SU-DHL-6 (cell line): ENCODE data around the gene N4BP2.

ENCODE experiments used
- EZH2phosphoT487 ChIP-seq: fragments of 200-600 bp; sonication (generic), shearing (Covaris generic); conservative IDR thresholded peaks from 2 replicates; pipeline ENCODE4 v1.6.1; 2018; ENCODE audit warnings: mild to moderate bottlenecking, antibody characterized with exemption, low read length, moderate library complexity, mixed read lengths
- TF ChIP-seq, protein P1 (sequence below): fragments of 200-600 bp; sonication (generic); IDR thresholded peaks from one replicate; pipeline ENCODE4 v1.5.1; 2017; ENCODE audit warnings: antibody characterized with exemption, mild to moderate bottlenecking, low read length, moderate library complexity; ENCODE audit not compliant: insufficient read depth, poor library complexity, severe bottlenecking

DNA sequence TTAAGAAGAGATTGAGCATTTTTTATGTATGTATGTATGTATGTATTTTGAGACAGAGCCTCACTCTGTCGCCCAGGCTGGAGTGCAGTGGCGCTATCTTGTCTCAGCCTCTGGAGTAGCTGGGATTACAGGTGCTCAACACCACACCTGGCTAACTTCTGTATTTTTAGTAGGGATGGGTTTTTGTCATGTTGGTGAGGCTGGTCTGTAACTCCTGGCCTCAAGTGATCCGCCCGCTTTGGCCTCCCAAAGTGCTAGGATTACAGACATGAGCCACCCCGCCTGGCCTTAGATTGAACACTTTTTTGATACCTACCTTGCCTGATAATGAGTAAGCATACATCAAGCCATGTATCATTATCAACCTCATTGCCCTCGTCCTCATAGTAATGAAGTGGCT lies 2.7 kb downstream of the N4BP2 start:
- TF ChIP-seq, protein P1, sequence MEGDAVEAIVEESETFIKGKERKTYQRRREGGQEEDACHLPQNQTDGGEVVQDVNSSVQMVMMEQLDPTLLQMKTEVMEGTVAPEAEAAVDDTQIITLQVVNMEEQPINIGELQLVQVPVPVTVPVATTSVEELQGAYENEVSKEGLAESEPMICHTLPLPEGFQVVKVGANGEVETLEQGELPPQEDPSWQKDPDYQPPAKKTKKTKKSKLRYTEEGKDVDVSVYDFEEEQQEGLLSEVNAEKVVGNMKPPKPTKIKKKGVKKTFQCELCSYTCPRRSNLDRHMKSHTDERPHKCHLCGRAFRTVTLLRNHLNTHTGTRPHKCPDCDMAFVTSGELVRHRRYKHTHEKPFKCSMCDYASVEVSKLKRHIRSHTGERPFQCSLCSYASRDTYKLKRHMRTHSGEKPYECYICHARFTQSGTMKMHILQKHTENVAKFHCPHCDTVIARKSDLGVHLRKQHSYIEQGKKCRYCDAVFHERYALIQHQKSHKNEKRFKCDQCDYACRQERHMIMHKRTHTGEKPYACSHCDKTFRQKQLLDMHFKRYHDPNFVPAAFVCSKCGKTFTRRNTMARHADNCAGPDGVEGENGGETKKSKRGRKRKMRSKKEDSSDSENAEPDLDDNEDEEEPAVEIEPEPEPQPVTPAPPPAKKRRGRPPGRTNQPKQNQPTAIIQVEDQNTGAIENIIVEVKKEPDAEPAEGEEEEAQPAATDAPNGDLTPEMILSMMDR: no peak
- no peak for TF ChIP-seq EZH2phosphoT487
